Uterus (tissue), 2 donors: ENCODE results near the gene EIF4B.

Experiments
- CTCF ChIP-seq, 4 experiments: fragments of 200-600 bp in 2 of 4; fragments of 450-650 bp in 2 of 4; sonication (generic) in 2 of 4; IDR thresholded peaks; one replicate each; pipeline ENCODE4 v1.5.1; 2016 to 2019; ENCODE audit warnings: antibody characterized with exemption in 4 of 4, mild to moderate bottlenecking in 2 of 4, moderate library complexity in 1 of 4
- POLR2A ChIP-seq, 2 donors: fragments of 450-650 bp; IDR thresholded peaks; one replicate each; pipeline ENCODE4 v1.6.1; 2016; ENCODE audit warnings: antibody characterized with exemption in 2 of 2, mild to moderate bottlenecking in 1 of 2, moderate library complexity in 1 of 2

GRCh38 chr12:52977170-52977569 is 29.1 kb upstream of the EIF4B start:
- TF ChIP-seq POLR2A (IDR thresholded peaks at IDR 0.05) (no peak), CTCF (IDR thresholded peaks at IDR 0.05) (no peak)
